GM13977 (cell line): ENCODE measurements around the gene C1orf226.
"Not testable (repeated sequence)": the region's sequence is repeated elsewhere in the genome, so short reads cannot be mapped to it uniquely, and the experiment has no call there.

Experiments used
- DNase-seq: peaks from one replicate; pipeline ENCODE4 v3.0.0; 2012; ENCODE audit warnings: low spot score
- CTCF ChIP-seq: IDR thresholded peaks from 2 replicates; pipeline ENCODE4 v1.5.1; 2012; ENCODE audit warnings: mild to moderate bottlenecking, control low read depth; ENCODE audit not compliant: insufficient read depth; ENCODE audit errors: extremely low read depth, missing control alignments
- in situ Hi-C: fragments of 300-500 bp; cut with MboI; formaldehyde crosslinking; loops from one replicate; pipeline ENCODE4 v1.12.0; 2022; ENCODE audit warnings: low sequenced_read_pairs, low pct_unique_long_range_greater_than_20kb, mixed read lengths, inconsistent platforms; ENCODE audit not compliant: unreplicated experiment

C1orf226 gene

GRCh38 chr1:162416215-162416614, 34.7 kb downstream of the C1orf226 start:
- no peak for DNase-seq
- no peak for TF ChIP-seq CTCF
- in situ Hi-C loops, result no loop called here

- DNase-seq, result no peak
- in situ Hi-C loops, result no loop called here
- TF ChIP-seq CTCF, result no peak
Measured at GRCh38 chr1:162416909-162417308, 35.4 kb downstream of the C1orf226 start.

- TF ChIP-seq CTCF, result no peak
- in situ Hi-C loops, result no loop called here
- no peak for DNase-seq
Measured at GRCh38 chr1:162417650-162418049, 36.1 kb downstream of the C1orf226 start.

GRCh38 chr1:162418584-162418983, 37.1 kb downstream of the C1orf226 start:
- in situ Hi-C loops, DNase-seq: not testable (repeated sequence)

- in situ Hi-C loops, DNase-seq: not testable (repeated sequence)
Measured at GRCh38 chr1:162419450-162419931, 38.0 kb downstream of the C1orf226 start.

- DNase-seq, result no peak
- TF ChIP-seq CTCF, result no peak
- in situ Hi-C loops, result no loop called here
Measured at GRCh38 chr1:162420120-162420519, 38.6 kb downstream of the C1orf226 start.

- in situ Hi-C loops, result no loop called here
- no peak for TF ChIP-seq CTCF
- no peak for DNase-seq
Measured at GRCh38 chr1:162421258-162422164, 40.0 kb downstream of the C1orf226 start.
